NB4 (cell line): ENCODE results near the gene PPHLN1.

Experiments
- CTCF ChIP-seq: IDR thresholded peaks from one replicate; pipeline ENCODE4 v1.5.1; 2012; ENCODE audit warnings: low read depth, low read length
- MAX ChIP-seq: IDR thresholded peaks from 2 replicates; pipeline ENCODE4 v1.6.1; 2011; ENCODE audit warnings: low read depth, low read length
- POLR2A ChIP-seq: IDR thresholded peaks from 2 replicates; pipeline ENCODE4 v1.6.1; 2011; ENCODE audit warnings: mild to moderate bottlenecking; ENCODE audit not compliant: insufficient read length; ENCODE audit errors: extremely low read depth

GRCh38 chr12:42373669-42374068, 47.7 kb downstream of the PPHLN1 start:
- TF ChIP-seq POLR2A (no peak), CTCF (no peak), MAX (no peak)
